ENCODE measurements around the gene SNTG2.

The SNTG2 gene

GRCh38 chr2:1286929-1287328 is 336.3 kb downstream of the SNTG2 start:
- Histone ChIP-seq H3K27ac (no peak overlapping the region), H3K4me3 (no peak overlapping the region)
- TF ChIP-seq CTCF (IDR thresholded peaks at IDR 0.05) = no peak
- DNase-seq (ENCODE audit: low spot score) = no peak

- no peak for DNase-seq (ENCODE audit: low spot score)
- no peak overlapping the region for H3K4me3 ChIP-seq
- no peak overlapping the region for H3K27ac ChIP-seq
- TF ChIP-seq CTCF (IDR thresholded peaks at IDR 0.05) = no peak
Measured at GRCh38 chr2:1287427-1287826, 336.8 kb downstream of the SNTG2 start.

DNA sequence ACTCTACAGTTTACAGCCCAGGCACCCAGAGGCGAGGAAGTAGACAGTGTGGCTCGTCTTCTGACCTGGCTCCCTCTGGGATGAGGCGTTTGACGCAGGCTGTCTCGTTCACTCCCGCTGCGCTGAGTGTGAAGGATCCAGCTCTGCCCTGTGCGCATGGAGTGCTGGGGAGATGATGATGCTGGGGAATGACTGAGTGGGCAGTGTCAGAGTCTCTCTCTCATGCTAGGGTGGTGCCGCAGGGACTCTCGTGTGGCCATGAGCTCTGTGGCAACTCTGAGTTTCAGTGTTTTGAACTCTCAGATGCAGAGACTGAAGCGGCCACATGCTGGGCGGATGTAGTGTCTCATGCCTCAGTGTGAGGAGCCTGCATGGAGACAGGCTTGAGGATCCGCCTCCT is 344.3 kb downstream of the SNTG2 start:
- no peak for TF ChIP-seq CTCF (IDR thresholded peaks at IDR 0.05)
- Histone ChIP-seq H3K4me3 (no peak overlapping the region), H3K27ac (no peak overlapping the region)
- DNase-seq (ENCODE audit: low spot score) = no peak

DNA sequence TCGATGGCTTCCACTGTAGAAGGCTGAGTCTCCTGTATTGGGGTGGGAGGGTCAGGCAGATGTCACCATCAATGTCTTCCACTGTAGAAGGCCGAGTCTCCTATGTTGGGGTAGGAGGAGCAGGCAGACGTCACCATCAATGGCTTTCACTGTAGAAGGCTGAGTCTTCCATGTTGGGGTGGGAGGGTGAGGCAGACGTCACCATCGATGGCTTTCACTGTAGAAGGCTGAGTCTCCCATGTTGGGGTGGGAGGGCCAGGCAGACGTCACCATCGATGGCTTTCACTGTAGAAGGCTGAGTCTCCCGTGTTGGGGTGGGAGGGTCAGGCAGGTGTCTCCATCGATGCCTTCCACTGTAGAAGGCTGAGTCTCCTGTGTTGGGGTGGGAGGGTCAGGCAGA is 345.1 kb downstream of the SNTG2 start:
- H3K4me3 ChIP-seq = no peak overlapping the region
- H3K27ac ChIP-seq = no peak overlapping the region
- no peak for DNase-seq (ENCODE audit: low spot score)
- TF ChIP-seq CTCF (IDR thresholded peaks at IDR 0.05) = no peak

DNA sequence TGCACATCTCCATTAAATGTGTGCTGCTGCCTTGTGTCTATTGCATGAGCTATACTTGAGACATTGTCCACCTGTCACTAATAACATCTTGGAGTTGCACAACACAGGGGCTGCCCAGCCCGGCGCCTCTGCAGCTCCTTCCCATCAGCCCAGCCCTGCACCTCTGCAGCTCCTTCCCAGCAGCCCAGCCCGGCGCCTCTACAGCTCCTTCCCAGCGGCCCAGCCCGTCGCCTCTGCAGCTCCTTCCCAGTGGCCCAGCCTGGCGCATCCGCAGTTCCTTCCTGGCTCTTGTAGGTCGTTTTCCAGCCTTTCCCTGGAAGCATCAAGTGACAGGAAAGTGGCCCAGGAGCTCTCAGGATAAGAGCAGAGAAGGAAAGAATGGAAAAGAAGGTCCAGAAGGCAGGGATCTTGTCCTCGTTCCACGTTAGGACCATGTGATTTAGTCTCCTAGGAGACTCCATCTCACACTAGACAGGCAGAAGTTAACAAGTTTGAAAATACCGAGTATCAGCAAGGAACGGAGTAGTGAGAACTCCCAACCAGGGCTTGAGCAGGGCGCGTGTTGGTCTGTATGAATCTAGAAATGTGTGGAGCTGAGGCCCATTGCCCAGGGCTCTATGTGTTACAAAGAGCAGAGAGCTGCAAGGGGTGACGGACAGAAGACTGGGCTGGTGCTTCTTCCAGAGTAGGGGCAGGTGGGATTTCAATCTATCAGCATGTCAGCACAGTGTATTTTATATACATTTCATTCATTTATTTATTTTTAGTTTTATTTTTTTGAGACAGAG is 346.9 kb downstream of the SNTG2 start:
- Histone ChIP-seq H3K4me3 (no peak overlapping the region), H3K27ac (no peak overlapping the region)
- no peak for TF ChIP-seq CTCF (IDR thresholded peaks at IDR 0.05)
- no peak for DNase-seq (ENCODE audit: low spot score)

DNA sequence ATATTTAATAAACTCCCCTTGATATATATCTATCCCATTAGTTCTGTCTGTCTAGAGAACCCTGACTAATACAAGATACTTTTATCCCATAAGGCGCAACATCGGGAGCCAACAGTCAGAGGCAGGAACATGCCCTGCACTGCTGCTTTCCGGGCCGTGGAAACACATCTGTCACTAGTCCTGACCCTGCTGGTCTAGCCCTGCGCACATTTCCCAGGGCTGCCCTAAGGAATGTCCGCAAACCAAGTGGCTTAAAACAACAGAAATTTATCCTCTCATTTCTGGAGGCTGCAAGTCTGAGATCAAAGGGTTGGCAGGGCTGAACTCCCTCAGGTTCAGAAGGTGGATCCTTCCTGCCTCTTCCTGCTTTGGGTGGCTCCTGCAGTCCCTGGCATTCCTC is 348.4 kb downstream of the SNTG2 start:
- H3K4me3 ChIP-seq = no peak overlapping the region
- no peak for TF ChIP-seq CTCF (IDR thresholded peaks at IDR 0.05)
- no peak overlapping the region for H3K27ac ChIP-seq
- no peak for DNase-seq (ENCODE audit: low spot score)

- Histone ChIP-seq H3K4me3 (no peak overlapping the region), H3K27ac (no peak overlapping the region)
- no peak for DNase-seq (ENCODE audit: low spot score)
- TF ChIP-seq CTCF (IDR thresholded peaks at IDR 0.05) = no peak
Measured at GRCh38 chr2:1300284-1300683, 349.6 kb downstream of the SNTG2 start.

Data from coronary artery (tissue), 2 donors.